Smooth muscle cell (in vitro differentiated cells): ENCODE data around the gene SEC61B. TPM values are rescaled to one million over a fixed set of nuclear protein-coding genes. Genes with fewer than 3 reads are reported as not detected.
A peak's percentile ranks its signal among the peaks of the same experiment; 100 is the strongest.

ENCODE experiments used
- DNase-seq: peaks from one replicate; lab custom pipeline; 2025; ENCODE audit not compliant: unreplicated experiment; lab: John Stamatoyannopoulos, UW
- H2AFZ ChIP-seq: fragments of 200-600 bp; sonication (generic); 2 replicates; pipeline ENCODE4 v1.6.0; 2016; ENCODE audit warnings: antibody characterized with exemption, low read depth, mild to moderate bottlenecking
- H3F3A ChIP-seq: fragments of 200-600 bp; sonication (generic); 2 replicates; pipeline ENCODE4 v1.6.0; 2017; ENCODE audit warnings: antibody characterized with exemption, low read depth
- H3K27ac ChIP-seq: fragments of 200-600 bp; sonication (generic); 2 replicates; pipeline ENCODE4 v1.5.1; 2016; ENCODE audit warnings: low read depth, mild to moderate bottlenecking
- H3K27me3 ChIP-seq: fragments of 200-600 bp; sonication (generic); 2 replicates; pipeline ENCODE4 v1.6.1; 2016; ENCODE audit warnings: low read depth, mild to moderate bottlenecking
- H3K36me3 ChIP-seq: fragments of 200-600 bp; sonication (generic); 2 replicates; pipeline ENCODE4 v1.5.1; 2016; ENCODE audit warnings: low read depth
- H3K4me1 ChIP-seq: fragments of 200-600 bp; sonication (generic); 2 replicates; pipeline ENCODE4 v1.5.1; 2016; ENCODE audit warnings: low read depth
- H3K4me2 ChIP-seq: fragments of 200-600 bp; sonication (generic); 2 replicates; pipeline ENCODE4 v1.6.0; 2016; ENCODE audit warnings: mild to moderate bottlenecking
- H3K4me3 ChIP-seq: fragments of 200-600 bp; sonication (generic); 2 replicates; pipeline ENCODE4 v1.5.1; 2016; ENCODE audit warnings: mild to moderate bottlenecking
- H3K79me2 ChIP-seq: fragments of 200-600 bp; sonication (generic); 2 replicates; pipeline ENCODE4 v1.6.0; 2016; ENCODE audit warnings: low read depth, mild to moderate bottlenecking
- H3K9ac ChIP-seq: fragments of 200-600 bp; sonication (generic); 2 replicates; pipeline ENCODE4 v1.6.0; 2016; ENCODE audit warnings: low read depth
- H3K9me3 ChIP-seq: fragments of 200-600 bp; sonication (generic); replicated peaks from 2 replicates; pipeline ENCODE4 v1.5.1; 2016; ENCODE audit warnings: low read depth
- H4K20me1 ChIP-seq: fragments of 200-600 bp; sonication (generic); 2 replicates; pipeline ENCODE4 v1.6.0; 2016; ENCODE audit warnings: low read depth
- WGBS: methylation state at CpG from one replicate; pipeline ENCODE4 v1.1.7; 2016; ENCODE audit warnings: low lambda C conversion rate; 5-methylcytosine and 5-hydroxymethylcytosine counted together
- polyA plus RNA-seq: library from polyadenylated mRNA; unstranded; fragments of >200 nt; fragmentation: Nextera tagmentation; extraction: Ambion mirVana; gene quantifications from 2 replicates; pipeline ENCODE4 v1.2.1, GENCODE V29; 2016
- total RNA-seq: library from RNA; depleted of rRNA; stranded (reverse); fragments of >200 nt; gene quantifications from 2 replicates; pipeline ENCODE4 v1.2.3, GENCODE V29; 2014
- TF ChIP-seq, protein P1 (sequence below): fragments of 200-600 bp; sonication (generic); IDR thresholded peaks from 2 replicates; pipeline ENCODE4 v1.5.1; 2017; ENCODE audit warnings: borderline replicate concordance, mild to moderate bottlenecking, antibody characterized with exemption; ENCODE audit not compliant: insufficient read depth, poor library complexity, severe bottlenecking

Gene SEC61B
- total and polyA plus RNA-seq, 2 experiments from 2014 or later, result 385 to 549 TPM

DNA sequence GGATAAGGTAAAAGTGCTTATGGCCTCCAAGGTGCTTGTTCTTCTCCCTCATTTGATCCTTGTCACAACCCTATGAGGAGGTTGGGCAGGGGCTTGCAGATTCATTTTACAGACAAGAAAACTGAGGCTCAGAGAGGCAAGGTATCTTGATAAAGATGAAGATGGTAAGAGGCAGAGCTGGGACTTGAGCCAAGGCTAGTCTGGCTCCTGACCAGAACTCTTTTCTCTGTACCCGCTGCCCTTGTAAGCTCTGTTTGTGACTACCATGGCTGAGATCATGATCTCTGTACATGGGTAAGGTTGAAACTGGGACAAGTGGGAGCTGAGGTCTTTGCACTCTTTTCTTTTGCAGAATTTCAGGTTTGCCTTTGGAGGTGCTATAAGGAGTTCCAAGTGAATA is 33.6 kb downstream of the SEC61B start:
- Histone ChIP-seq H3K79me2 (no peaks in the 10 kb centered on the region), H3K9ac (no peak overlapping the region), H3K36me3 (no peaks in the 10 kb centered on the region), H4K20me1 (no peaks in the 10 kb centered on the region), H3K27me3 (no peaks in the 10 kb centered on the region), H3K4me3 (no peak overlapping the region), H3K9me3 (no peaks in the 10 kb centered on the region), H3F3A (no peaks in the 10 kb centered on the region), H2AFZ (no peak overlapping the region), H3K27ac (no peak overlapping the region), H3K4me2 (no peak overlapping the region), H3K4me1 (peaks cover 4% of the 10 kb centered on the region)
- 94% methylated on average over 1 of the region's 1 CpG for WGBS
- TF ChIP-seq, protein P1, sequence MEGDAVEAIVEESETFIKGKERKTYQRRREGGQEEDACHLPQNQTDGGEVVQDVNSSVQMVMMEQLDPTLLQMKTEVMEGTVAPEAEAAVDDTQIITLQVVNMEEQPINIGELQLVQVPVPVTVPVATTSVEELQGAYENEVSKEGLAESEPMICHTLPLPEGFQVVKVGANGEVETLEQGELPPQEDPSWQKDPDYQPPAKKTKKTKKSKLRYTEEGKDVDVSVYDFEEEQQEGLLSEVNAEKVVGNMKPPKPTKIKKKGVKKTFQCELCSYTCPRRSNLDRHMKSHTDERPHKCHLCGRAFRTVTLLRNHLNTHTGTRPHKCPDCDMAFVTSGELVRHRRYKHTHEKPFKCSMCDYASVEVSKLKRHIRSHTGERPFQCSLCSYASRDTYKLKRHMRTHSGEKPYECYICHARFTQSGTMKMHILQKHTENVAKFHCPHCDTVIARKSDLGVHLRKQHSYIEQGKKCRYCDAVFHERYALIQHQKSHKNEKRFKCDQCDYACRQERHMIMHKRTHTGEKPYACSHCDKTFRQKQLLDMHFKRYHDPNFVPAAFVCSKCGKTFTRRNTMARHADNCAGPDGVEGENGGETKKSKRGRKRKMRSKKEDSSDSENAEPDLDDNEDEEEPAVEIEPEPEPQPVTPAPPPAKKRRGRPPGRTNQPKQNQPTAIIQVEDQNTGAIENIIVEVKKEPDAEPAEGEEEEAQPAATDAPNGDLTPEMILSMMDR, result no peak
- DNase-seq, result no peak

DNA sequence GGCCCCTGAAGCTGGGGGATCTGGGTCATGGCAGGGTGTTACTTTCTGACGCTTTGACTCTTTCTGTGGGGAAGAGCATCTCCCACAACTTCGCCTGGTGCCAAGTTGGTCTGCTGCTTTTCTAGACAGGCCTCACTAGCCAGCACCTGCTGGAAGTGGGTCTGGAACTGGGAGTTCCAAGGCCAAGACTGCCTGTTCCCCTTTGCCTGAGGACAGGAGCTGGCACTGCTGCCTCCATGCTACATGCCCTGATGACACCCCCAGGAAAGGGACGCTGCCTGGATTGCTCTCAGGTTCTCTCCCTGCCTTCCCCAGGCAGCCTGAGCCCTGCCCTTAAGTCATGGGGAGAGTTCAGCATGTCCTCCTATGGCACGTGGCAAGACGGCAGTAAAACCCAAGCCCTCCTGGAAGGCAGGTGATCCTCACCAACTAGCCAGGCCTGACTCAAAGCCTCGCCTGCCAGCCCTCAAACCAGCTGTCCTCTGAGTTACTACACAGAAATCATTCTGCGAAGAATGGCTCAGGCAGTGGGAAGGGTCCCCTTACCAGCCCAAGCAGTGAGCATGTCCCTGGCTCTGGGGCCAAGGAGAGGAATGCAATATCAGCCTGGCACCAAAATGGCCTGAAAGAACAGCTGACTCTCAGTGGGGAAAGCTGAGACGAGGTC is 35.8 kb downstream of the SEC61B start:
- WGBS, result 95% methylated on average over 8 of the region's 8 CpGs
- Histone ChIP-seq H3K4me1 (peaks cover 4% of the 10 kb centered on the region), H4K20me1 (no peaks in the 10 kb centered on the region), H3K27me3 (no peaks in the 10 kb centered on the region), H3K27ac (no peak overlapping the region), H3K9me3 (no peaks in the 10 kb centered on the region), H3K36me3 (no peaks in the 10 kb centered on the region), H3K9ac (no peak overlapping the region), H3K79me2 (no peaks in the 10 kb centered on the region), H3K4me2 (no peak overlapping the region), H3K4me3 (no peak overlapping the region), H3F3A (no peaks in the 10 kb centered on the region), H2AFZ (no peak overlapping the region)
- DNase-seq, result no peak
- TF ChIP-seq, protein P1, result no peak

GRCh38 chr9:99259231-99259918 is 37.3 kb downstream of the SEC61B start:
- Histone ChIP-seq H4K20me1 (no peaks in the 10 kb centered on the region), H3K9me3 (no peaks in the 10 kb centered on the region), H2AFZ (no peak overlapping the region), H3K4me2 (peak overlapping the region; percentile 12), H3K79me2 (no peaks in the 10 kb centered on the region), H3K27me3 (no peaks in the 10 kb centered on the region), H3K4me3 (no peak overlapping the region), H3K9ac (no peak overlapping the region), H3K36me3 (no peaks in the 10 kb centered on the region), H3F3A (no peaks in the 10 kb centered on the region), H3K27ac (no peak overlapping the region), H3K4me1 (peaks cover 4% of the 10 kb centered on the region)
- DNase-seq, result no peak
- TF ChIP-seq, protein P1, result no peak
- WGBS, result 55% methylated on average over 25 of the region's 27 CpGs

- no peak overlapping the region for H3K27ac ChIP-seq
- no peak overlapping the region for H2AFZ ChIP-seq
- H3K27me3 ChIP-seq, result no peaks in the 10 kb centered on the region
- no peak overlapping the region for H3K4me2 ChIP-seq
- no peak overlapping the region for H3K9ac ChIP-seq
- 81% methylated on average over 2 of the region's 2 CpGs for WGBS
- peaks cover 4% of the 10 kb centered on the region for H3K4me1 ChIP-seq
- H3K36me3 ChIP-seq, result no peaks in the 10 kb centered on the region
- H3K9me3 ChIP-seq, result no peaks in the 10 kb centered on the region
- H3F3A ChIP-seq, result no peaks in the 10 kb centered on the region
- TF ChIP-seq, protein P1, result no peak
- H3K79me2 ChIP-seq, result no peaks in the 10 kb centered on the region
- DNase-seq, result no peak
- H4K20me1 ChIP-seq, result no peaks in the 10 kb centered on the region
- H3K4me3 ChIP-seq, result no peak overlapping the region
Observed at GRCh38 chr9:99261923-99262322, 39.8 kb downstream of the SEC61B start.
